WTC11 (cell line): Measurements from ENCODE around the gene SLC6A15. TPM values are rescaled to one million over a fixed set of nuclear protein-coding genes. Genes with fewer than 3 reads are reported as not detected.

Source experiments
- ATAC-seq: fragments of 200-7000 bp; cut with Tn5 transposase; 2 replicates; pipeline ENCODE4 v1.10.0; 2021; ENCODE audit warnings: mild to moderate bottlenecking, moderate library complexity
- CTCF ChIA-PET: fragments of 300-600 bp; sonication (Branson Sonifier 250); formaldehyde crosslinking; loops from one replicate; lab custom pipeline; 2021; ENCODE audit warnings: antibody characterized with exemption; lab: Charles Lee
- POLR2A ChIA-PET: fragments of 350-600 bp; sonication (Branson Sonifier 250); formaldehyde crosslinking; loops from one replicate; lab custom pipeline; 2021; ENCODE audit warnings: antibody characterized with exemption; lab: Charles Lee
- DNase-seq: peaks from one replicate; pipeline ENCODE4 v3.0.0; 2021; ENCODE audit warnings: low spot score
- H3K27ac Mint-ChIP-seq: 2 replicates; pipeline ENCODE4 v1.8.0; 2021; ENCODE audit warnings: mixed read lengths
- H3K27me3 Mint-ChIP-seq: 2 replicates; pipeline ENCODE4 v1.8.0; 2021; ENCODE audit warnings: low read depth, mild to moderate bottlenecking, moderate library complexity, mixed read lengths
- H3K36me3 Mint-ChIP-seq: 2 replicates; pipeline ENCODE4 v1.8.0; 2021; ENCODE audit warnings: mixed read lengths
- H3K4me1 Mint-ChIP-seq: 2 replicates; pipeline ENCODE4 v1.8.0; 2022; ENCODE audit warnings: mixed read lengths
- H3K4me3 Mint-ChIP-seq: 2 replicates; pipeline ENCODE4 v1.8.0; 2021; ENCODE audit warnings: mild to moderate bottlenecking, moderate library complexity, mixed read lengths
- H3K9me3 Mint-ChIP-seq: 2 replicates; pipeline ENCODE4 v1.8.0; 2021; ENCODE audit warnings: mixed read lengths
- AR ChIP-seq: fragments of 250-450 bp; sonication (Bioruptor Pico); IDR thresholded peaks from 2 replicates; pipeline ENCODE4 v1.9.0; 2021; ENCODE audit warnings: mild to moderate bottlenecking
- ARID4B ChIP-seq: sonication (generic); formaldehyde crosslinking; IDR thresholded peaks from 2 replicates; pipeline ENCODE4 v1.8.0; 2023; ENCODE audit warnings: missing genetic modification reagents, mild to moderate bottlenecking, borderline replicate concordance
- CREM ChIP-seq: sonication (generic); formaldehyde crosslinking; IDR thresholded peaks from 2 replicates; pipeline ENCODE4 v1.8.1; 2022; ENCODE audit warnings: mild to moderate bottlenecking, missing genetic modification reagents, moderate library complexity
- E2F1 ChIP-seq: sonication (generic); formaldehyde crosslinking; IDR thresholded peaks from 2 replicates; pipeline ENCODE4 v1.8.0; 2022; ENCODE audit warnings: mild to moderate bottlenecking, missing genetic modification reagents
- E2F5 ChIP-seq: sonication (generic); formaldehyde crosslinking; IDR thresholded peaks from 2 replicates; pipeline ENCODE4 v1.8.1; 2022; ENCODE audit warnings: mild to moderate bottlenecking, moderate library complexity, missing genetic modification reagents
- EMX1 ChIP-seq: fragments of 250-450 bp; sonication (Bioruptor Pico); IDR thresholded peaks from 2 replicates; pipeline ENCODE4 v1.8.0; 2021; ENCODE audit warnings: mild to moderate bottlenecking
- MYBL2 ChIP-seq: sonication (generic); formaldehyde crosslinking; IDR thresholded peaks from 2 replicates; pipeline ENCODE4 v1.8.1; 2023; ENCODE audit warnings: mild to moderate bottlenecking, moderate library complexity, missing genetic modification reagents
- NFE2L1 ChIP-seq: sonication (generic); formaldehyde crosslinking; IDR thresholded peaks from 2 replicates; pipeline ENCODE4 v1.8.1; 2023; ENCODE audit warnings: missing genetic modification reagents
- RORB ChIP-seq: fragments of 250-450 bp; sonication (Bioruptor Pico); IDR thresholded peaks from 2 replicates; pipeline ENCODE4 v1.9.0; 2021; ENCODE audit warnings: mild to moderate bottlenecking
- STAT6 ChIP-seq: sonication (generic); formaldehyde crosslinking; conservative IDR thresholded peaks from 2 replicates; pipeline ENCODE4 v1.8.1; 2023; ENCODE audit warnings: mild to moderate bottlenecking, low read depth, missing genetic modification reagents, moderate library complexity
- TP53 ChIP-seq: sonication (generic); formaldehyde crosslinking; IDR thresholded peaks from 2 replicates; pipeline ENCODE4 v1.8.1; 2023; ENCODE audit warnings: mild to moderate bottlenecking, missing genetic modification reagents
- ZBTB43 ChIP-seq: sonication (generic); formaldehyde crosslinking; IDR thresholded peaks from 2 replicates; pipeline ENCODE4 v1.8.1; 2023; ENCODE audit warnings: mild to moderate bottlenecking, missing genetic modification reagents
- ZNF219 ChIP-seq: sonication (generic); formaldehyde crosslinking; IDR thresholded peaks from 2 replicates; pipeline ENCODE4 v1.8.0; 2023; ENCODE audit warnings: missing genetic modification reagents, mild to moderate bottlenecking, borderline replicate concordance
- ZNF425 ChIP-seq: fragments of 250-450 bp; sonication (Bioruptor Pico); conservative IDR thresholded peaks from 2 replicates; pipeline ENCODE4 v1.9.0; 2021; ENCODE audit warnings: mild to moderate bottlenecking
- total RNA-seq: library from RNA; stranded (reverse); gene quantifications from 3 replicates; pipeline ENCODE4 v1.2.3, GENCODE V29; 2021

SLC6A15 gene
- total RNA-seq, 1 experiment from 2014 or later: 27.0 TPM

GRCh38 chr12:84814664-84815245 lies 97.8 kb downstream of the SLC6A15 start (continued):
- no peak for TF ChIP-seq E2F5 (CRISPR knock-in tag)

- Mint-ChIP-seq H3K36me3 (no peaks in the 10 kb centered on the region), H3K27me3 (peaks cover 53% of the 10 kb centered on the region), H3K4me3 (no peak overlapping the region), H3K4me1 (no peaks in the 10 kb centered on the region), H3K9me3 (no peaks in the 10 kb centered on the region), H3K27ac (no peak overlapping the region)
- CTCF ChIA-PET: no interaction called here
- DNase-seq (no peak), ATAC-seq (no peak)
- POLR2A ChIA-PET: no interaction called here
- no peak for TF ChIP-seq TP53
- no peak for TF ChIP-seq NFE2L1
- TF ChIP-seq AR: no peak
- no peak for TF ChIP-seq E2F1 (CRISPR knock-in tag)
- no peak for TF ChIP-seq RORB (CRISPR knock-in tag)
- no peak for TF ChIP-seq STAT6
Measured at GRCh38 chr12:84813780-84814663, 98.6 kb downstream of the SLC6A15 start.

GRCh38 chr12:84811291-84811690 lies 101.3 kb downstream of the SLC6A15 start:
- DNase-seq (no peak), ATAC-seq (no peak)
- H3K27me3 Mint-ChIP-seq: peaks cover 80% of the 10 kb centered on the region
- no peak overlapping the region for H3K4me3 Mint-ChIP-seq
- no peaks in the 10 kb centered on the region for H3K4me1 Mint-ChIP-seq
- ChIA-PET CTCF (no interaction called here), POLR2A (interaction anchor here (0.8 kb wide), 1 partner anchor 41 kb away, joined by 3 read pairs; no protein-coding TSS in a partner anchor)
- no peak overlapping the region for H3K27ac Mint-ChIP-seq
- H3K36me3 Mint-ChIP-seq: no peaks in the 10 kb centered on the region
- no peaks in the 10 kb centered on the region for H3K9me3 Mint-ChIP-seq
- TF ChIP-seq CREM (CRISPR knock-in tag) (no peak), E2F5 (CRISPR knock-in tag) (no peak), EMX1 (CRISPR knock-in tag) (no peak), ZNF219 (no peak), ARID4B (CRISPR knock-in tag) (no peak), ZBTB43 (no peak), ZNF425 (CRISPR knock-in tag) (no peak), MYBL2 (CRISPR knock-in tag) (no peak)
